HG02870 (cell line): ENCODE measurements around the gene ATP2B2.

Experiments
- ATAC-seq: cut with Tn5 transposase; IDR thresholded peaks from one replicate; pipeline ENCODE4 v1.9.1; 2021; ENCODE audit warnings: mild to moderate bottlenecking, moderate library complexity; ENCODE audit not compliant: unreplicated experiment

Gene ATP2B2

DNA sequence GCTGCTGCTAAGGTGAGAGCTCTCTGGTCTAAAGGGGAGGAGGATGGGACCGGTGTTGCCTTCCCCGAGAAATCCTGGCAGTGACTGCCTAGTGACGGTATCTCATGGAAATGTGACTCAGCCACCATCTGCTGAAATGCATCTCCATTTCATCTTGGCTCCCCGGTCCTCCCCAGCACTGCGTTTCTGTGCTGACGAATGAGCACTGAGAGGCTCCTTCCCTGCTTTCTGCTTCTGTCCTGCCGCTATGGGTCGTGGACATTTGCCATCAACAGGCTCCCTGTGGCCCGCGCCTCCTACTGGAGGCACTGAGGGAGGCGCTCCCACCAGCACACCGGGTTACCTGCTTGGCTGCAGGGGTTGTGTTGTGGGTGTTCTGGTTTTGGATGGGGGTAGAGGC is 170.9 kb downstream of the ATP2B2 start:
- no peak for ATAC-seq

DNA sequence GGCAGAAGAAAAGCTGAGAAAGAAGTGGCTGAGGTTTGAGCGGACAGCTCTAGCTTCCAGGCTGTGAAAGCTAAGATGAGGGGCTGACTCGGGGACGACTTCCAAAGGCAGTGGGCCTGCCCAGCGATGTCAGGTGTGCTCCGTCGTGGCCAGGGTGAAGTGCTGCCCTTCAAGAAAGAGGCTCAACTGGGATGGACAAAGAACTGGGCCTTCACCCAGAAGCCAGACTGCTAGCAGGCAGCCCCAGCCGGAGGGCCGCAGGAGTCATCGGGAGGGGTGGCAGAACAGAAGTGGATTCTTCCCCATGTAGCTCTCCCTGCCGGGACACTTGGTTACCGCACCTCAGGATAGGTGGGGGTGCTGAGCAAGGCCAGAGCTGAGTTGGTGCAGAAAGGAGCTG is 171.3 kb downstream of the ATP2B2 start:
- ATAC-seq: no peak

GRCh38 chr3:10333349-10333650 is 172.1 kb downstream of the ATP2B2 start:
- no peak for ATAC-seq

GRCh38 chr3:10332481-10333348 is 172.7 kb downstream of the ATP2B2 start:
- no peak for ATAC-seq

DNA sequence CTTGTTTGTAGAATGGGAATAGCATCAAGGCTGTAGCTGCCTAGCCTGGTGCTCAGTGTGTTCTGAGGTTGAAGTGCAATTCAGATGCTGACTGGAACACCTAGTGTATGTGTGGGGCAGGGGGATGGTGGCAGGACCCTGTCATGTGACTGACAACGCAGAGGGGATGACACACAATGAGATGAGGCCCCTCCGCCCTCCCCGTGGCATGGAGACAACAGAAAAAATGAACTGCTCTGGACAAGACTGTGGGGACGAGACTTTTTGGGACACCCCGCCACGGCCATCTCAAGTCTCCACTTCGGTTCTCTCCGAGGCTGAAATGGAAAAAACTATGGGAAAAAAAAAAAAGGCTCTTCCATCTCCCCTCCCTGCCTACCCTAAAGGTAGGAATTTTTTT is 174.1 kb downstream of the ATP2B2 start:
- no peak for ATAC-seq

DNA sequence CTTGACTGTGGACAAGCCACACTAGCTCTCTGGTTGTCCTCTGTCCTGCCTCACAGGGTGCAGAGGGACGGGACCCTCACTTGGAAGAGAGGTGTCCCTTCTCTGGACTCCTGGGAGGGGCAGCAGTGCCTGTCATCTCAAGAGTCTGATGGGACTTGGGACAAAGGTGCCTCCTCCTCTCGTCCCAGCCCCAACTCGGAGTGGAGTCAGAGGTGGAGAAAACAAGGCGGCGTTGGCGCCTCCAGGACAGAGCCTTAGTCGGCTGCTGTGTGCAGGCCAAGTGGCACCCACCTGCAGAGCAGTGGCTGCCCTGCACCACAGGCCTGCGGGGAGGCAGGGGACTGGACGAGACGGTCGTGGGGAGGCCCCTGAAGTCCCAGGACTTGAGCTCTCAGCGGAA is 175.1 kb downstream of the ATP2B2 start:
- no peak for ATAC-seq

DNA sequence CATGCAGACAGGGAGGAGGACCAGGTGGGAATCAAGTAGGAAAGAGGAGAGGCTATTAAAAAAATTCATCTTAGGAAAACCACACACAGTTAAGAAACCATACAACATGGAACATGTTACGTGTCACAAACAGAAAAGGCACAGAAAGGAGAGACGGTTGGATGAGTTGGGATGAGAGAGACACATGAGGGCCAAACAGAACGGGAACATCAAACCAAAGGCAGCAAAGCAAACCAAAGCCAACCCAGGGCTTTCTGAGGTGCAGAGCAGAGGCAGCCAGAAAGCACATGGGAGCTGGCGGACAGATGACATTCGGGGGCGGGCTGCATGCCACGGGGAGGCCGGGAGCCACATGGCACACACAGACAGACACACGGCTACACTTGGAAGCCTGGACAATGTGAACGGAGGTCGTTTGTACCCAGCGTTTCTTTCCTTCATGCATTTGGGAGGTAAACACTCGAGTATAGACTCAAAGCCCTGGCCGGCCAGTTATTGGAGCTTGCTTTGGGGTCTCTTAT is 175.8 kb downstream of the ATP2B2 start:
- no peak for ATAC-seq

DNA sequence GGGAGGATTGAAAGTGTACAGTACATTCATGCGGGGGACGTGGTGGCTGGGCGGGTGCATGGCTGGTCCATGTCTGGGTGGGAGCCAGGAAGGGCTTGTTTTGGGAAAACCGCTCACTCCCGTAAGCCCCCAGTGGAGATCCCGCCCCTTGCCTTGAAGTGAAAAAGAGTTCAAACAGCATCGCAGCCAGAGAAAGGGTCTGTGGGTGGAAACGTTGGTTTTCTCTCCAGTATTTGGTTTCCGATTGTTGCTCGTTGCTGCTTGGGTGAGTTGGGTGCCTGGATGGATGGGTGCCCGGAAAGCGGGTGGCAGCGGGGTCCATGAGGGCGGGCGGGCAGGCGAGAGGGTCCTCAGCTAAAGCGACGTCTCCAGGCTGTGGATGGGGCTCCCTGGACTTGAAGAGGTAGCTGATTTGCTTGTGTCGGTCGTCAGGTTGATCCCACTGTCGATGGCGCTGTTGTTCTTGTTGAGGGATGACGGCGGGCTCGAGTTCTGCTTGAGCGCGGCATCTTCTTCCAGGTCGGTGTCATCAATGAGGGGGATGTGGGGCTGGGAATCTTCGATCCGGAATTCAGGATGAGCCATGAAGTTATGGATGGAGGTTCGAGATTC is 176.8 kb downstream of the ATP2B2 start:
- ATAC-seq: no peak

GRCh38 chr3:10327592-10327991 is 177.8 kb downstream of the ATP2B2 start:
- no peak for ATAC-seq

GRCh38 chr3:10322352-10322710 is 183.1 kb downstream of the ATP2B2 start:
- no peak for ATAC-seq

DNA sequence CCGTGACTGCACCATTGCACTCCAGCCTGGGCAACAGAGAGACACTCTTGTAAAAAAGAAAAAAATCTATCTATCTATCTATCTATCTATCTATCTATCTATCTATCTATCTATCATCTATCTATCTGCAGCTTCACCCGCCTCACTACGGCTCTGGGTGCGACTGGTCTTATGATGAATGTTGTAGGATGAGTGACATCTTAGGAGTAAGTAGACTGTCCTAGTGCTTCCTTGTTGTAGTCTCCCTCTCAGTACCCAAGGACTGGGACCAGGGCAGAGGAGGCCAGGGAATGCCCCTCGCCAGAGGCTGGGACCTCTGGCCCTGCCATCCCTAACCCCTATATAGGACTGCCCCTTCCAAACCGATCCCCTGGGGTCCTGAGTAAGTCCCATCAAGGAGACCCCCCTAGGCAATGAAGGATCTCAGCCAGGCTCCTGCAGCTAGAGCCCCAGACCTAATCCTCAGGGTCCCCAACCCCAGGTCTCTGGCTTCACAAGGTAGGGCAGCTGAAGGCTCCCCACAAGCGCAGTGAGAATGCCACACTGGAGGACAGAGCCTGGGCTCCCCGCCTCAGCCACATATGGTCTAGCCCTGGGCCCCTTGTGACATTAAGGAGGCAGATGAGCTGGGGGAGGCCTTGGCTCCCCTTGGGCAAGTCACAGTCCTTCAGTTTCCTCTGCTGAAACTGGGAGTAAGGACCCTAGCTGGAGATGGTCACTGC is 183.6 kb downstream of the ATP2B2 start:
- ATAC-seq: no peak

GRCh38 chr3:10320320-10320677 is 185.1 kb downstream of the ATP2B2 start:
- ATAC-seq: no peak

DNA sequence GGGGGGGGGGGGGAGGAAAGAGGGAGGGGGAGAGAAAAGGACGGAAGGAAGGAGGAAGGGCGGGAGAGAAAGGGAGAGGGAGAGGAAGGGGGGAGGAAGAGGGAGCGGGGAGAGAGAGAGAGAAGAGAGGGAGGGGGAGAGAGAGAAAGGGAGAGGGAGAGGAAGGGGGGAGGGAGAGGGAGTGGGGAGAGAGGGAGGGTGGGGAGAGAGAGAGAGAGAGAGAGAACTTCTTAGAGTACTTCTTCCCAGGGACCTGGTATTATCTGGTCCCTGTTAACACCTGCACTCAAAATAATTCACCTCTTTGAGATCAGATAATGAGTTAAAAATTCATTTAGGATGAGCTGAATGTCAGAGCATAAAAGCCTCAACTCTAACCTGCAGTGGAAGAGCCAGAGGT is 185.6 kb downstream of the ATP2B2 start:
- ATAC-seq: no peak

- ATAC-seq: no peak
Observed at GRCh38 chr3:10319251-10319650, 186.1 kb downstream of the ATP2B2 start.

DNA sequence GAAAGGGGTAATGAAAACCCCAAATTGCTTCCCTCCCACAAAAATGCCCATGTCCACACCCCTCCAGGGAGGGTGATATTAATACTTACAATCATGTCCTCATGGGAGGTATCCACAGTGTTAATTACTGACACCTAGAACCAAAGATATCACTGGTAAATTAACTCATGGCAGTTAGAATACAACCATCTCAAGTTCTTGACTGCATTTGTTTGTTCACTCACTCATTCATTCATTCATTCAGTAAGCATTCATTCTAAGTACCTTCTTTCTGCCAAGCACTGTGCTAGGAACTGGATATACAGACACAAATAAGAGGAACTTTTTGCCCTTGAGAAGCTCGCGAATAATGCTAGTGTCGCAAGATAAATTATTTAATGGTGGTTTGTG is 187.4 kb downstream of the ATP2B2 start:
- no peak for ATAC-seq

- no peak for ATAC-seq
Observed at GRCh38 chr3:10317311-10317960, 187.9 kb downstream of the ATP2B2 start.

GRCh38 chr3:10315771-10316344 is 189.5 kb downstream of the ATP2B2 start:
- no peak for ATAC-seq

DNA sequence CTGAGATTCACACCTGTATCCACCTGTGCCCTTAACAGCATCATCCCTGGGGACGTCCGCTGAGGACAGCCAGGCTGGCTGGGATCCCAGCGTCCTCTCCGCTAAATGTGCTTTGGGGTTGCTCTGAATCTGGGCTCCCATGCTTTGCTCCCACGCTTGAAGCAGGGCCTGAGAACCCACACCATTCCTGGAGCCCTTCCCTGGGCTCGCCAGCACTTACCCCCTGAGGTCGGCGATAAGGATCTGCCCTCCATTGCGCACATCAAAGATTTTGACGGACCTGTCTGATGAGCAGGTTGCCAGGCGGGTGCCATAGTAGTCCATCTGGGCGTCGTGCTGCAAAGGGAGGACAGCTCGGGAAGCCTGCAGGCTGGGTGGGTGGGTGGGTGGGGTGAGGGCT is 190.3 kb downstream of the ATP2B2 start:
- ATAC-seq: no peak

DNA sequence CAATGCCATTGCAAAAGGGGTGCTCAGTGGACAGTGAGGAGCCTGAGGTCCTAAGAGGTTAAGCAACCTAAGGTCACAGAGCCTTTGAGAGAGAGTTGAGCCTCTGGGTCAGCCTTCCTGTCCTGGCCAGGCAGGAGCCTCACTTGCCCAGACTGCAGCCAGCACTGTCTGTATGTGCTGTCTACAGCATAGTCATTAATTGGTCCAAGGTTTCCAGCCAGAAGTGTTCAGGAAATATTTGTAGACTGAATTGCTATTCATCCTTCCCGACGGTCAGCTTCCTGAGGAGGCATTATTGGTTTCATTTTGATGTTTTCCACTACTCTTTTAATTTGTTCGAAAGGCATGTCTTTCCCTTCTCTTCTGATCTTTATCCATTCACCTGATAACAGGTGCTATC is 192.5 kb downstream of the ATP2B2 start:
- no peak for ATAC-seq

GRCh38 chr3:10312391-10312790 is 193.0 kb downstream of the ATP2B2 start:
- ATAC-seq: no peak

- ATAC-seq: no peak
Observed at GRCh38 chr3:10311710-10312109, 193.7 kb downstream of the ATP2B2 start.
